Psoas muscle (tissue), 8 donors: ENCODE results near the gene ZCCHC8. TPM values are rescaled to one million over a fixed set of nuclear protein-coding genes. Genes with fewer than 3 reads are reported as not detected.
"Not testable (repeated sequence)": the region's sequence is repeated elsewhere in the genome, so short reads cannot be mapped to it uniquely, and the experiment has no call there.

ENCODE experiments used
- ATAC-seq, 4 donors: fragments of 200-7000 bp; cut with Tn5 transposase; one replicate each; pipeline ENCODE4 v1.9.1; 2020; ENCODE audit warnings: moderate library complexity in 3 of 4, mild to moderate bottlenecking in 2 of 4
- DNase-seq, 2 donors: peaks; one replicate each; pipeline ENCODE4 v3.0.0-alpha.2; 2020
- H3K27ac ChIP-seq: fragments of 200-600 bp; one replicate; pipeline ENCODE4 v1.8.0; 2022
- H3K27me3 ChIP-seq, 3 donors: fragments of 200-600 bp in 1 of 3; one replicate each; pipeline versions ENCODE4 v1.6.1 to v1.8.0; 2013 to 2022; ENCODE audit warnings: low read length in 2 of 3, mild to moderate bottlenecking in 2 of 3, moderate library complexity in 1 of 3; ENCODE audit not compliant: insufficient read depth in 3 of 3
- H3K36me3 ChIP-seq, 2 donors: fragments of 200-600 bp in 1 of 2; one replicate each; pipeline versions ENCODE4 v1.6.1 to v1.8.0; 2013 to 2022; ENCODE audit warnings: low read depth in 1 of 2, mild to moderate bottlenecking in 1 of 2, moderate library complexity in 1 of 2; ENCODE audit not compliant: insufficient read depth in 1 of 2
- H3K4me1 ChIP-seq: fragments of 200-600 bp; one replicate; pipeline ENCODE4 v1.8.0; 2022
- H3K4me3 ChIP-seq: fragments of 200-600 bp; one replicate; pipeline ENCODE4 v1.8.0; 2022; ENCODE audit warnings: mild to moderate bottlenecking
- H3K9me3 ChIP-seq: fragments of 200-600 bp; one replicate; pipeline ENCODE4 v1.8.0; 2022
- CTCF ChIP-seq: fragments of 200-600 bp; IDR thresholded peaks from one replicate; pipeline ENCODE4 v1.8.0; 2022; ENCODE audit warnings: antibody characterized with exemption
- WGBS, 3 donors: extraction: QIAGEN DNeasy Blood & Tissue Kit; methylation state at CpG; one replicate each; pipeline versions ENCODE4 v1.1.6 to v1.1.7; 2013; 5-methylcytosine and 5-hydroxymethylcytosine counted together
- intact Hi-C, 2 donors: fragments of 100-400 bp; cut with DNase I; formaldehyde crosslinking; loops; one replicate each; pipeline versions ENCODE4 v1.11.0 to v1.14.2; 2022
- polyA plus RNA-seq, 3 donors: library from polyadenylated mRNA; stranded (reverse); fragments of 200-250 nt; gene quantifications; one replicate each; pipeline ENCODE4 v1.2.3, GENCODE V29; 2013
- total RNA-seq, 4 donors: library from RNA; stranded (reverse); fragmentation: NEBNext Ultra II Directional in 2 of 4; extraction: Animal tissue kit (Norgen Biotek cat#: 25700) in 2 of 4; gene quantifications; one replicate each; pipeline versions ENCODE4 v1.2.1 to v1.2.4, GENCODE V29; 2021 to 2023
- donor health status: healthy with polysubstance abuse.
- donor health status: DM: no; HTN: no; CAD: no; lungs with moderate emphysema.
- donor health status: Bipolar disorder and iron deficiency.
- donor health status: healthy.
- donor health status: DM: yes; HTN: yes; CAD: no.
- donor health status: DM: no; HTN: no; CAD: no.
- donor health status: DM: no; HTN: no; CAD: no.
- donor health status: DM: yes; HTN: yes; CAD: no.

The ZCCHC8 gene
- total and polyA plus RNA-seq, 7 donors, result 10.9 to 22.2 (median 15.1) TPM

- Histone ChIP-seq H3K36me3 (no peaks in the 10 kb centered on the region), H3K4me3 (peak overlapping the region; percentile 27), H3K9me3 (no peaks in the 10 kb centered on the region), H3K27me3 (no peaks in the 10 kb centered on the region), H3K4me1 (peaks cover 5% of the 10 kb centered on the region), H3K27ac (peak overlapping the region; percentile 75)
- WGBS, 3 donors, result 16 to 32% (median 24%) methylated on average over 8 of the region's 8 CpGs
- no peak for TF ChIP-seq CTCF
- intact Hi-C loops, result no loop called here
- DNase-seq (peak; percentile 68 to 88), ATAC-seq (peak; percentile 96 to 98 (median 98))
Measured at GRCh38 chr12:122437656-122438121, 63.0 kb downstream of the ZCCHC8 start.

GRCh38 chr12:122435186-122435585 lies 65.5 kb downstream of the ZCCHC8 start:
- TF ChIP-seq CTCF, result no peak
- no peaks in the 10 kb centered on the region for H3K27me3 ChIP-seq
- 95 to 98% (median 97%) methylated on average over 4 of the region's 4 CpGs for WGBS, 3 donors
- no peaks in the 10 kb centered on the region for H3K9me3 ChIP-seq
- DNase-seq, result no peak
- no peak for ATAC-seq
- peaks cover 5% of the 10 kb centered on the region for H3K4me1 ChIP-seq
- intact Hi-C loops, result no loop called here
- H3K27ac ChIP-seq, result no peak overlapping the region
- no peak overlapping the region for H3K4me3 ChIP-seq
- H3K36me3 ChIP-seq, result no peaks in the 10 kb centered on the region

- H3K27me3 ChIP-seq, H3K27ac ChIP-seq, ATAC-seq, H3K36me3 ChIP-seq, intact Hi-C loops, DNase-seq, H3K9me3 ChIP-seq, H3K4me1 ChIP-seq, H3K4me3 ChIP-seq: not testable (repeated sequence)
- 92 to 99% (median 96%) methylated on average over 5 of the region's 5 CpGs for WGBS, 3 donors
Measured at GRCh38 chr12:122429043-122429442, 71.7 kb downstream of the ZCCHC8 start.

GRCh38 chr12:122427403-122427802 lies 73.3 kb downstream of the ZCCHC8 start:
- Histone ChIP-seq H3K9me3 (no peaks in the 10 kb centered on the region), H3K36me3 (no peaks in the 10 kb centered on the region), H3K4me3 (no peak overlapping the region), H3K27ac (no peak overlapping the region), H3K4me1 (peaks cover 6% of the 10 kb centered on the region), H3K27me3 (no peaks in the 10 kb centered on the region)
- DNase-seq, result no peak
- no peak for TF ChIP-seq CTCF
- no peak for ATAC-seq
- intact Hi-C loops, result no loop called here
- 98% methylated on average over 9 of the region's 9 CpGs for WGBS, 3 donors

GRCh38 chr12:122423258-122424165 lies 77.2 kb downstream of the ZCCHC8 start:
- intact Hi-C loops, result loop anchor here (2.0 to 5.0 kb wide), 2 partner anchors 39 to 47 kb away; no protein-coding TSS in a partner anchor
- no peaks in the 10 kb centered on the region for H3K36me3 ChIP-seq
- H3K9me3 ChIP-seq, result no peaks in the 10 kb centered on the region
- H3K4me3 ChIP-seq, result peak overlapping the region; percentile 74
- WGBS, 3 donors, result 17 to 18% (median 18%) methylated on average over 21 of the region's 21 CpGs
- DNase-seq (no peak), ATAC-seq (no peak)
- H3K27ac ChIP-seq, result peak overlapping the region; percentile 97
- H3K27me3 ChIP-seq, result no peaks in the 10 kb centered on the region
- H3K4me1 ChIP-seq, result peaks cover 23% of the 10 kb centered on the region
- TF ChIP-seq CTCF, result no peak
